Measurements from ENCODE around the gene ZER1.

Gene ZER1

GRCh38 chr9:128689293-128689774 is 82.4 kb downstream of the ZER1 start:
- no peak for DNase-seq

- DNase-seq = peak; percentile 94
These were observed 83.0 kb downstream of the ZER1 start, which contains the start of gene SET for GRCh38 chr9:128688501-128689292. SET (plus strand) TSS chr9:128689222; CDS start chr9:128689583, 361 bp downstream.

- no peak for DNase-seq
These were observed 84.3 kb downstream of the ZER1 start for GRCh38 chr9:128687453-128687852.

- peak; percentile 62 for DNase-seq
These were observed 85.9 kb downstream of the ZER1 start for GRCh38 chr9:128685636-128686489.

- DNase-seq = peak; percentile 80
These were observed 87.2 kb downstream of the ZER1 start for GRCh38 chr9:128684325-128685199.

- no peak for DNase-seq
These were observed 87.7 kb downstream of the ZER1 start for GRCh38 chr9:128684065-128684324.

- peak; percentile 35 for DNase-seq
These were observed 88.2 kb downstream of the ZER1 start for GRCh38 chr9:128683340-128684064.
